Sigmoid colon (tissue), 4 donors: Measurements from ENCODE around the gene FEM1A.

Source experiments
- CTCF ChIP-seq, 4 experiments: fragments of 450-650 bp in 3 of 4; fragments of 200-600 bp in 1 of 4; IDR thresholded peaks; one replicate each; pipeline ENCODE4 v1.5.1; 2016 to 2019; ENCODE audit warnings: antibody characterized with exemption in 4 of 4, mild to moderate bottlenecking in 3 of 4, moderate library complexity in 2 of 4
- EP300 ChIP-seq, 4 donors: sonication (generic); formaldehyde crosslinking; IDR thresholded peaks; one replicate each; pipeline ENCODE4 v1.6.1; 2017; ENCODE audit warnings: antibody characterized with exemption in 4 of 4
- POLR2A ChIP-seq, 2 donors: fragments of 450-650 bp; IDR thresholded peaks; one replicate each; pipeline ENCODE4 v1.6.1; 2016; ENCODE audit warnings: antibody characterized with exemption in 2 of 2, mild to moderate bottlenecking in 2 of 2, moderate library complexity in 2 of 2
- POLR2AphosphoS5 ChIP-seq, 4 donors: sonication (generic); formaldehyde crosslinking; IDR thresholded peaks; one replicate each; pipeline ENCODE4 v1.6.1; 2017; ENCODE audit warnings: antibody characterized with exemption in 4 of 4

GRCh38 chr19:4843647-4843965, 52.1 kb downstream of the FEM1A start:
- TF ChIP-seq CTCF (IDR thresholded peaks at IDR 0.05) (no peak), POLR2A (IDR thresholded peaks at IDR 0.05) (no peak), POLR2AphosphoS5 (IDR thresholded peaks at IDR 0.05) (no peak), EP300 (IDR thresholded peaks at IDR 0.05) (no peak)
